ENCODE data around the gene DDAH2. TPM values are rescaled to one million over a fixed set of nuclear protein-coding genes. Genes with fewer than 3 reads are reported as not detected.

Gene DDAH2
- total RNA-seq, 4 donors from 2014 or later, result 112 to 189 (median 160) TPM

GRCh38 chr6:31765910-31766794, 37.1 kb upstream of the DDAH2 start:
- TF ChIP-seq CTCF (IDR thresholded peaks at IDR 0.05; ENCODE audit: low read depth), result no peak

- no peak for TF ChIP-seq CTCF (IDR thresholded peaks at IDR 0.05; ENCODE audit: low read depth)
Measured at GRCh38 chr6:31765559-31765909, 36.4 kb upstream of the DDAH2 start.

GRCh38 chr6:31764198-31764597, 35.1 kb upstream of the DDAH2 start:
- no peak for TF ChIP-seq CTCF (IDR thresholded peaks at IDR 0.05; ENCODE audit: low read depth)

GRCh38 chr6:31763619-31763940, 34.5 kb upstream of the DDAH2 start:
- no peak for TF ChIP-seq CTCF (IDR thresholded peaks at IDR 0.05; ENCODE audit: low read depth)

- TF ChIP-seq CTCF (IDR thresholded peaks at IDR 0.05; ENCODE audit: low read depth), result no peak
Measured at GRCh38 chr6:31762878-31763618, 33.9 kb upstream of the DDAH2 start.

GRCh38 chr6:31762356-31762755, 33.3 kb upstream of the DDAH2 start, which contains the start of gene SAPCD1:
Gene SAPCD1, plus strand, starts transcription at chr6:31762656. Its CDS starts 399 bp downstream, at chr6:31763055.
- no peak for TF ChIP-seq CTCF (IDR thresholded peaks at IDR 0.05; ENCODE audit: low read depth)

GRCh38 chr6:31761343-31761742, 32.2 kb upstream of the DDAH2 start:
- no peak for TF ChIP-seq CTCF (IDR thresholded peaks at IDR 0.05; ENCODE audit: low read depth)

Measured in subcutaneous adipose tissue (tissue), 4 donors.